ENCODE results near the gene ATXN2. TPM values are rescaled to one million over a fixed set of nuclear protein-coding genes. Genes with fewer than 3 reads are reported as not detected.
A peak's percentile ranks its signal among the peaks of the same experiment; 100 is the strongest.
"Not testable (repeated sequence)": the region's sequence is repeated elsewhere in the genome, so short reads cannot be mapped to it uniquely, and the experiment has no call there.

The ATXN2 gene
- total RNA-seq, 1 experiment from 2014 or later = 38.2 TPM

DNA sequence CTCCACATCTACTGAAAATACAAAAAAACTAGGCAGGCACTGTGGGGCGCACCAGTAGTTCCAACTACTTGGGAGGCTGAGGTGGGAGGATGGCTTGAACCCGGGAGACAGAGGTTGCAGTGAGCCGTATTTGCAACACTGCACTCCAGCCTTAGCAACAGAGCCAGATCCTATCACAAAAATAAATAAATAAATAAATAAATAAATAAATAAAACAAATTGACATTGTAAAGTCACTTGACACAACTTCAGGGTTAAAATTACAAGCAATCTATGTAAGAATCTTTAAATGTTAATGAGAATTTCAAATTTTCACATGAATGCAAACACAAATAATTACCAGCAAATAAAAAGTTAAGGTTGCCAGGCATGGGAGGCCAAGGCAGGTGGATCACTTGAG lies 11.1 kb downstream of the ATXN2 start:
- H3K4me3 ChIP-seq = no peak overlapping the region
- no peak for DNase-seq
- H3K36me3 ChIP-seq = peaks cover 7% of the 10 kb centered on the region; the same call in 1 of the 2 replicates
- H3K27ac ChIP-seq = no peak overlapping the region
- no peaks in the 10 kb centered on the region for H3K9me3 ChIP-seq (replicated peaks)
- H3K4me1 ChIP-seq = 0 out of 2 replicates have a peak, but pooled peaks cover 3% of the 10 kb centered on the region
- no peaks in the 10 kb centered on the region for H3K27me3 ChIP-seq

DNA sequence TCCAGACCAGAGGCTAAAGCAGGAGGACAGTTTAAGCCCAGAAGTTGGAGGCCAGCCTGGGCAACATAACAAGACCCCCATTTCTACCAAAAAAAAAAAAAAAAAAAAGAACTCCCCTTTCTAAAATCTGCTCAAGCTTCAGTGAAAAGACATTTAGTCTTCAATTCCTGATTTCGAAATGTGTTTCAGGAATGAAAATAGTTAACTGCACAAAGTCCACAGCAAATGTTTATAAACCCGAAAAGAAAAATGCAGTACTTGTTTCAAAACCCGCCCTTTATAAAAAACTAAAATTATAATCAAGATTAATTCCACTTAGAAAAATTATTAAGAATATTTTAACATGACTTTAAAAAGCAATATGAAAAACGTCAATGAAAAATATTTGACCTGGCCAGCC lies 12.1 kb downstream of the ATXN2 start:
- 0 out of 2 replicates have a peak, but pooled peaks cover 3% of the 10 kb centered on the region for H3K4me1 ChIP-seq
- H3K4me3 ChIP-seq = no peak overlapping the region
- H3K27me3 ChIP-seq = no peaks in the 10 kb centered on the region
- H3K9me3 ChIP-seq (replicated peaks) = no peaks in the 10 kb centered on the region
- H3K27ac ChIP-seq = no peak overlapping the region
- DNase-seq = no peak
- H3K36me3 ChIP-seq = peaks cover 7% of the 10 kb centered on the region; the same call in 1 of the 2 replicates

DNA sequence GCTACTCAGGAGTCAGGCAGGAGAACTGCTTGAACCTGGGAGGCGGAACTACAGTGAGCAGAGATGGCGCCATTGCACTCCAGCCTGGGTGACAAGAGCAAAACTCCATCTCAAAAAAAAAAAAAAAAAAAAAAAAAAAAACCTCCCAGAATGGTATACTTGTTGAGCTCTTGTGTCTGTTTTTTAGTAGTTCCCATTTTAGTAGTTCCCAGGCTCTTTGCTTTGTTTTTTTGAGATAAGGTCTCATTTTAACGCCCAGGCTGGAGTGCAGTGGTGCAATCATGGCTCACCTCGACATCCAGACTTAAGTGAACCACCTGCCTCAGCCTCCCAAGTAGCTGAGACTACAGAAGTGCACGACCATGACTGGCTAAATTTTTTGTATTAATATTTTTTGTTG lies 13.4 kb downstream of the ATXN2 start:
- H3K4me1 ChIP-seq = 0 out of 2 replicates have a peak, but pooled peaks cover 3% of the 10 kb centered on the region
- DNase-seq = no peak
- H3K4me3 ChIP-seq = no peak overlapping the region
- peaks cover 7% of the 10 kb centered on the region; the same call in 1 of the 2 replicates for H3K36me3 ChIP-seq
- no peaks in the 10 kb centered on the region for H3K27me3 ChIP-seq
- no peak overlapping the region for H3K27ac ChIP-seq
- no peaks in the 10 kb centered on the region for H3K9me3 ChIP-seq (replicated peaks)

DNA sequence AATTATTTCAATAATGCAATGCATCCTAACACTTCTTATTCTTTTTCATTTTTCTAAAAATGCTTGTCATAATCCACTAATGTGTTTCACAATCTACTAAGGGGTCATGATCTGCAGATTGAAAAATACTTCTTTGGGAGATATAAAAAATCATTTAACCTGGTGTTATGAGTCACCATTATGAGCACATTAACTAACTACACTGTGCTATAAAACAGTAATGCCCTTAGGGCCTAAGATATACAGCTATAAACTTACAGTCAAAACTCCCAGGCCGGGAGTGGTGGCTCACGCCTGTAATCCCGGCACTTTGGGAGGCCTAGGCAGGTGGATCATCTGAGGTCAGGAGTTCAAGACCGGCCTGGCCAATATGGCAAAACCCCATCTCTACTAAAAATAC lies 14.2 kb downstream of the ATXN2 start:
- Histone ChIP-seq H3K4me1 (0 out of 2 replicates have a peak, but pooled peaks cover 3% of the 10 kb centered on the region), H3K27me3 (no peaks in the 10 kb centered on the region), H3K4me3 (no peak overlapping the region), H3K27ac (no peak overlapping the region), H3K36me3 (peaks cover 7% of the 10 kb centered on the region), H3K9me3 (replicated peaks) (no peaks in the 10 kb centered on the region)
- no peak for DNase-seq

DNA sequence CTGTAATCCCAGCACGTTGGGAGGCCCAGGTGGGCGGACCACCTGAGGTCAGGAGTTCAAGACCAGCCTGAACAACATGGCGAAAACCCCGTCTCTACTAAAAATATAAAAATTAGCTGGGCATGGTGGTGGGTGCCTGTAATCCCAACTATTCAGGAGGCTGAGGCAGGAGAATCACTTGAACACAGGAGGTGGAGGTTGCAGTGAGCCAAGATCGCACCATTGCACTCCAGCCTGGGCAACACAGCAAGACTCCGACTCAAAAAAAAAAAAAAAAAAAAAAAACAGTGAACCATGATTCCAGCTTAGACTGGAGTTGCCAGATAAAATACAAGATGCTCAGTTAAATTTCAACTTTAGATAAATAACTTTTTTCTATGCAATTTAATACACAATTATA lies 15.6 kb downstream of the ATXN2 start:
- not testable (repeated sequence) for H3K27me3 ChIP-seq; H3K4me1 ChIP-seq; DNase-seq; H3K4me3 ChIP-seq; H3K27ac ChIP-seq; H3K9me3 ChIP-seq (replicated peaks)
- H3K36me3 ChIP-seq = peaks cover 11% of the 10 kb centered on the region; the same call in 1 of the 2 replicates

DNA sequence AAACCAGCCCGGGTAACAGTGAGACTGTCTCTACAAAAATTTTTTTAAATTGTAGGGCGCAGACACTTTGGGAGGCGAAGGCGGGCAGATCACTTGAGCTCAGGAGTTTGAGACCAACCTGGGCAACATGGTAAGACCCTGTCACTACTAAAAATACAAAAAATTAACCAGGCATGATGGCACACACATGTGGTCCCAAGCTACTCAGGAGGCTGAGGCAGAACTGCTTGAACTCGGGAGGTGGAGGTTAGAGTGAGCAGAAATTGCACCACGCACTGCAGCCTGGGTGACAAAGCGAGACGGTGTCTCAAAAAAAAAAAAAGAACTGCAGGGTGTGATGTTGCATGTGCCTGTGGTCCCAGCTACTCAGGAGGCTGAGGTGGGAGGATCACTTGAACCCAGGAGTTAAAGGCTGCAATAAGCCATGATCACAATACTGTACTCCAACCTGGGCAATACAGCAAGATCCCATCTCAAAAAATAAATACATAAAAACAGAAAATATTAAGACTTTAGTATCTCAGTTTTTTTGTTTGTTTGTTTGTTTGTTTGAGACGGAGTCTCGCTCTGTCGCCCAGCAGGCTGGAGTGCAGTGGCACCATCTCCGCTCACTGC lies 16.9 kb downstream of the ATXN2 start:
- Histone ChIP-seq H3K27ac (no peak overlapping the region), H3K4me1 (no peaks in the 10 kb centered on the region), H3K9me3 (replicated peaks) (no peaks in the 10 kb centered on the region), H3K36me3 (peaks cover 3% of the 10 kb centered on the region; the same call in 1 of the 2 replicates), H3K4me3 (no peak overlapping the region), H3K27me3 (no peaks in the 10 kb centered on the region)
- DNase-seq = no peak

DNA sequence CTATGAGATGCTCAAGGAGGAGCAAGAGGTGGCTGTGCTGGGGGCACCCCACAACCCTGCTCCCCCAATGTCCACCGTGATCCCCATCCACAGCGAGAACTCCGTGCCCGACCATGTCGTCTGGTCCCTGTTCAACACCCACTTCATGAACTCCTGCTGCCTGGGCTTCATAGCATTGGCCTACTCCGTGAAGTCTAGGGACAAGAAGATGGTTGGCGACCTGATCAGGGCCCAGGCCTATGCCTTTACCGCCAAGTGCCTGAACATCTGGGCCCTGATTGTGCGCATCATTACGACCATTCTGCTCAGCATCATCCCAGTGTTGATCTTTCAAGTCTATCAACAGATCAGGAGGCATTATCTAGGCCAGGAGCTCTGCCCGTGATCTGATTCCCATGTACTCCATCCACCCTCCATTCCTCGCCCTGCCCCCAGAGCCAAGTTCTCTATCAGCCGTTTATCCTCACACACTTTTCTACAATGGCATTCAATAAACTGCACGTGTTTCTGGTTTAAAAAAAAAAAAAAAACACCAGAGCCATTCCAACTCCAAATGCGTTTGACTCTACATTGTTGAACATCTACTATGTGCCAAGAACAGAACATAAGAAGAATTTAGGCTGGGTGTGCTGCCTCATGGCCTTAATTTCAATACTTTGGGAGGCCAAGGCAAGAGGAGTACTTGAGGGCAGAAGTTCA lies 17.5 kb downstream of the ATXN2 start:
- Histone ChIP-seq H3K4me1 (no peaks in the 10 kb centered on the region), H3K9me3 (replicated peaks) (no peaks in the 10 kb centered on the region), H3K27ac (no peak overlapping the region), H3K36me3 (peaks cover 7% of the 10 kb centered on the region; the same call in 1 of the 2 replicates), H3K27me3 (no peaks in the 10 kb centered on the region), H3K4me3 (no peak overlapping the region)
- no peak for DNase-seq

DNA sequence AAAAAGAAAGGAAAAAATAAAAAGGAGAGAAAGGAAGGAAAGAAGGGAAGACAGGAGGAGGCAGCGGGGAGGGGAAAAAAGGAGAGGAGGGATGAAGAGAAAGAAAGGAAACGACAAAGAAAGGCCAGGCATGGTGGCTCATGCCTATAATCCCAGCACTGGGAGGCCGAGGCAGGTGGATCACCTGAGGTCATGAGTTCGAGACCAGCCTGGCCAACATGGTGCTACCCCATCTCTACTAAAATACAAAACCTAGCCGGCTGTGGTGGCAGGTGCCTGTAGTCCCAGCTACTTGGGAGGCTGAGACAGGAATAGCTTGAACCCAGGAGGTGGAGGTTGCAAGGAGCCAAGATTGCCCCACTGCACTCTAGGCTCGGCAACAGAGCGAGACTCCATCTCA lies 18.4 kb downstream of the ATXN2 start:
- Histone ChIP-seq H3K36me3 (peaks cover 7% of the 10 kb centered on the region; the same call in 1 of the 2 replicates), H3K4me1 (no peaks in the 10 kb centered on the region), H3K9me3 (replicated peaks) (no peaks in the 10 kb centered on the region), H3K4me3 (no peak overlapping the region), H3K27me3 (no peaks in the 10 kb centered on the region), H3K27ac (no peak overlapping the region)
- DNase-seq = no peak

DNA sequence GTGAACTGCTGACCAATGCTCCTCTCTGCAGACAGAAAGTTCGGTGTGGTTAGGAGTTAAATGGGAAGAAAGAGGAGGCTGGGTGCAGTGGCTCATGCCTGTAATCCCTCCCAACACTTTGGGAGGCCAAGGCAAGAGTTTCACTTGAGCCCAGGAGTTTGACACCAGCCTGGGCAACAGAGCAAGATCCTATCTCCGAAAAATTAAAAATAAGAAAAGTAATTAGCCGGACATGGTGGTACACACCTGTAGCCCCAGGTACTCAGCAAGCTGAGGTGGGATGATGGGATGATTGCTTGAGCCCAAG lies 19.0 kb downstream of the ATXN2 start:
- H3K36me3 ChIP-seq = peaks cover 7% of the 10 kb centered on the region; the same call in 1 of the 2 replicates
- no peak for DNase-seq
- no peak overlapping the region for H3K27ac ChIP-seq
- no peaks in the 10 kb centered on the region for H3K27me3 ChIP-seq
- no peaks in the 10 kb centered on the region for H3K9me3 ChIP-seq (replicated peaks)
- no peak overlapping the region for H3K4me3 ChIP-seq
- H3K4me1 ChIP-seq = no peaks in the 10 kb centered on the region

DNA sequence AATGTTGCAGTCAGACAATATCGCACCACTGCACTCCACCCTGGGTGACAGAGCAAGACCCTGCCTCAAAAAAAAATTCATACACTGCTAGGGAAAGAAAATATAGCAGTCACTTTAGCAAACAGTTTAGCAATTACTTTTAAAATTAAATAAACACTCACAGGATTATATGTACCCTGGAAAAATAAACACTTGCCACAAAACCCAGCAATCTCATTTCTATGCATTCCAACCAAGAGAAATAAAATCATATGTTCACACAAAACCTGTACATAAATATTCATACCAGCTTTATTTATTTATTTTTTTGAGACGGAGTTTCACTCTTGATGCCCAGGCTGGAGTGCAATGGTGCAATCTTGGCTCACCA lies 20.2 kb downstream of the ATXN2 start:
- Histone ChIP-seq H3K27me3 (no peaks in the 10 kb centered on the region), H3K27ac (no peak overlapping the region), H3K4me3 (no peak overlapping the region), H3K36me3 (peaks cover 7% of the 10 kb centered on the region; the same call in 1 of the 2 replicates), H3K4me1 (no peaks in the 10 kb centered on the region), H3K9me3 (replicated peaks) (no peaks in the 10 kb centered on the region)
- no peak for DNase-seq

DNA sequence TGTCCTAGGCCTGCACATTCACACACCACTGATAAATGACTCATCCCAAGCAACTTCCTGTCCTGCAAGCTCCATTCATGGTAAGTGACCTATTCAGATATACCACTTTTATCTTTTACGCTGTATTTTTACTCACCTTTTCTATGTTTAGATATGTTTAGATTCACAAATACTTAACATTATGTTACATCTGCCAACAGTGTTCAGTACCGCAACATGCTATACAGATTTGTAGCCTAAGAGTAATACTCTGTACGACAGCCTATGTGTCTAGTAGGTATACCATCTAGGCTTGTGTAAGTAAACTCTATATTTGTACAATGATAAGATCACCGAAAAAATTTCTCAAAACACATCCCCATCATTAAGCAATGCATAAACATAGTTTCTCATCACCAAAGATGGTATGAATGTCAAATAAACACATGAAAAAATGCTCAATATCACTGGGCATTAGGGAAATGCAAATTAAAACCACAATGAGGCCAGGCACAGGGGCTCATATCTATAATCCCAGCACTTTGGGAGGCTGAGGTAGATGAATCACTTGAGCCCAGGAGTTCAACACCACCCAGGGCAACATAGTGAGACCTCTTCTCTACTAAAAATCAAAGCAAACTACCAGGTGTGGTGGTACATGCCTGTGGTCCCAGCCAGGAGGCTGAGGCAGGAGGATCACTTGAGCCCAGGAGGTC lies 20.7 kb downstream of the ATXN2 start:
- no peaks in the 10 kb centered on the region for H3K9me3 ChIP-seq (replicated peaks)
- DNase-seq = no peak
- no peaks in the 10 kb centered on the region for H3K4me1 ChIP-seq
- no peak overlapping the region for H3K4me3 ChIP-seq
- H3K27ac ChIP-seq = no peak overlapping the region
- H3K36me3 ChIP-seq = peaks cover 7% of the 10 kb centered on the region; the same call in 1 of the 2 replicates
- no peaks in the 10 kb centered on the region for H3K27me3 ChIP-seq

DNA sequence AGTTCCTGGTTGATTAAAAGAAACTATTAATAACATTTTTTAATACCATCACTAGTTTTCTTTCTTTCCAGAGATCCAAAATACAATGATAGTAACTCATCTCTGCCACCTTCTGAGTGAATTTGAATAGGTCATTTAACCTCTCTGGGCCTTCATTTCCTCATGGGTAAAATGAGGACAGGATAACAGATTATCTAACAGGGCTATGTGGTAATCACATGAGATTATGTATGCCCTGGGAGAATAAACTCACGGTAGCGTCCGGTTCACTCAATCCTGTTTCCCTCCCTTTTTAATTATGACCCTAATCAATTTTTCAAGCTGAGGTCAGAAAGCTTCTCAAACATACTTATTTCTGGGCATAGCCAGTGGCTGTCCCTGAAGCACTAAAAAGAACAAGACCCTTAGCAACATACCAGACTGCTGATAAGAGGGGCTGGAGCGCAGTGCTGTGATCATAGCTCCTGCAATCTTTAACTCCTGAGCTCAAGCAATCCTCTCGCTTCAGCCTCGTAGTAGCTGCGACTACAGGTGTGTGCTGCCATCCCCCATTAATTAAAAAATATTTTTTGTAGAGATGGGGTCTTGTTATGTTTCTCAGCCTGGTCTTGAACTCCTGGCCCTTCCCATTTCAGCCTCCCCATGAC lies 24.2 kb downstream of the ATXN2 start:
- no peaks in the 10 kb centered on the region for H3K9me3 ChIP-seq (replicated peaks)
- no peak overlapping the region for H3K4me3 ChIP-seq
- H3K27me3 ChIP-seq = no peaks in the 10 kb centered on the region
- no peak for DNase-seq
- H3K27ac ChIP-seq = no peak overlapping the region
- peaks cover 7% of the 10 kb centered on the region; the same call in 1 of the 2 replicates for H3K36me3 ChIP-seq
- H3K4me1 ChIP-seq = peaks cover 6% of the 10 kb centered on the region

DNA sequence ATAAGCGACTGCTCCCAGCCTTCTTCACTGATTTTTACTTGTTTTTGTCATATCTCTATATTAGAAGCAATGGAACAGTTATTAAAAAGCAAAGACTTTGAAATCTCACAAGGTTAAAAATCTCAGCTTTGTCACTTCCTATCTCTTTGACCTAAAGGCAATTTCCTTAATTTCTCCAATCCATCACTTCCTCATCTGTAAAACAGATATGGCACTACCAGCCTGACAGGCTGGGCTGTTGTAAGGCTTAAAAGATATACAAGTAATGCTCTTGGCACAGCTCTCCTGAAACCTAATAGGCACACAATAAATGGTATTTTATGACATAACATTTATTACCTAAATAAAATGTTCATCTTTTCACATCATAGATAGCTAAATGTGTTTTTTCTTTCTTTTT lies 25.6 kb downstream of the ATXN2 start:
- DNase-seq = no peak
- Histone ChIP-seq H3K27ac (no peak overlapping the region), H3K9me3 (replicated peaks) (no peaks in the 10 kb centered on the region), H3K36me3 (peaks cover 3% of the 10 kb centered on the region; the same call in 1 of the 2 replicates), H3K4me1 (peaks cover 10% of the 10 kb centered on the region), H3K4me3 (no peak overlapping the region), H3K27me3 (no peaks in the 10 kb centered on the region)

DNA sequence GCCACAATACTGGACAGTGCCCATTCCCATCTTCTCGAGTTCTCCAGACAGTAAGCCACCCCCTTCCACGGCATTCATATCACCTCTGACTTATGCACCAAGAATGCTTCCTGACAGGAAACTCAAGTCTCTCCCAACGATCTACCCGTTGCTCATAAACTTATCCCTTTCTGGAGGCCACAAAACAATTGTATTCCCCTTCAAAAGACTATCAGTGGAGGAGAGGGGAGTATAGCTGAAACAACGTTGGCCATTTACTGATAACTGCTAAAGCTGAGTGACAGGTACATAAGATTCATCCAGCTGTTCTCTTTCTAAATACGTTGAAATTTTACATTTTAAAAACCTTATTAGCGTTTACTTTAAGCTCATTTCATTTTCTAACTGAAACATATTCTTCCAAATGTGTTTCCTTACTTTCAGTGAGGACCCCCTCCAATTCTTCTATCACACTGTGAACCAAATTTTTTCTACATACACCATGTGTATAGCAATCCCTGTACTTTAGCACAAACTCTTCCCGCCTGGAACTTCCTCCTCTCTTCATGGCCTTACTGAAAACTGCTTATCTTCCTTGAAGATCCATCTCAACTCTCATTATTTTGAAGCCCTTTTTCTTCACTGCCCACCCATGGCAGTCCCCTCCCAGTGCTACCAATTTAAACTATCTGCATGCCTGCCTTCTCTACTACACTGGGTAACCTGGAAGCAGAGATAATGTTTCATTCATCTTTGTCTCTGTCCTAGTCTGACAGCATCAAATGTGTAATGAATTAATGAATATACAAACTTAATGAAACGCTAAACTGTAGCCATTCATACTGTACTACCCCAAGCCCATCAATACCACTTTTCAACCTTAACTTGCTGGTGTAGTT lies 28.8 kb downstream of the ATXN2 start:
- Histone ChIP-seq H3K9me3 (replicated peaks) (no peaks in the 10 kb centered on the region), H3K36me3 (no peaks in the 10 kb centered on the region; the same call in 1 of the 2 replicates), H3K4me1 (peaks cover 10% of the 10 kb centered on the region), H3K27ac (no peak overlapping the region), H3K4me3 (no peak overlapping the region), H3K27me3 (no peaks in the 10 kb centered on the region)
- DNase-seq = peak; percentile 11 to 22
